Body of pancreas (tissue), 4 donors: Measurements from ENCODE around the gene TUBB2B. TPM values are rescaled to one million over a fixed set of nuclear protein-coding genes. Genes with fewer than 3 reads are reported as not detected.

ENCODE experiments used
- ATAC-seq: fragments of 150-250 bp; one replicate; pipeline ENCODE4 v1.9.1; 2016
- DNase-seq, 4 donors: peaks; one replicate each; pipeline ENCODE4 v3.0.0-alpha.2; 2019
- H3K27ac ChIP-seq, 4 donors: fragments of 200-600 bp; sonication (generic); 1 replicate in 3 of 4; 2 replicates in 1 of 4; pipeline versions ENCODE4 v1.5.1 to v1.6.1; 2016 to 2019; ENCODE audit warnings: mild to moderate bottlenecking in 1 of 4, mixed read lengths in 1 of 4, moderate library complexity in 1 of 4
- H3K27me3 ChIP-seq, 2 donors: fragments of 200-600 bp; sonication (generic); one replicate each; pipeline ENCODE4 v1.6.0; 2016; ENCODE audit warnings: mild to moderate bottlenecking in 1 of 2
- H3K36me3 ChIP-seq, 2 donors: fragments of 200-600 bp; sonication (generic); replicated peaks in 1 of 2; 2 replicates each; pipeline ENCODE4 v1.5.1; 2016; ENCODE audit warnings: low read depth in 2 of 2; ENCODE audit not compliant: insufficient read depth in 1 of 2
- H3K4me1 ChIP-seq: fragments of 200-600 bp; sonication (generic); one replicate; pipeline ENCODE4 v1.6.0; 2016
- H3K4me3 ChIP-seq, 2 donors: fragments of 200-600 bp; sonication (generic); 1 replicate in 1 of 2; 2 replicates in 1 of 2; pipeline ENCODE4 v1.5.1; 2016 to 2019
- H3K9me3 ChIP-seq, 3 donors: fragments of 200-600 bp; sonication (generic); 1 replicate in 2 of 3; 2 replicates in 1 of 3; pipeline ENCODE4 v1.5.1; 2016
- POLR2A ChIP-seq, 3 donors: fragments of 450-650 bp; IDR thresholded peaks; one replicate each; pipeline ENCODE4 v1.6.1; 2016; ENCODE audit warnings: antibody characterized with exemption in 3 of 3, mild to moderate bottlenecking in 2 of 3
- WGBS, 2 donors: methylation state at CpG; one replicate each; pipeline ENCODE4 v1.1.5; 2017; 5-methylcytosine and 5-hydroxymethylcytosine counted together
- intact Hi-C: fragments of 100-400 bp; cut with DNase I; formaldehyde crosslinking; loops from one replicate; pipeline ENCODE4 v1.15.1; 2023
- total RNA-seq, 2 donors: library from RNA; depleted of rRNA; stranded (reverse); fragments of >200 nt; gene quantifications; one replicate each; pipeline ENCODE4 v1.1.0, GENCODE V29; 2016
- TF ChIP-seq, protein P1 (sequence below), 7 experiments: fragments of 450-650 bp in 4 of 7; fragments of 200-600 bp in 3 of 7; sonication (generic) in 3 of 7; IDR thresholded peaks; one replicate each; pipeline ENCODE4 v1.5.1; 2016 to 2019; ENCODE audit warnings: antibody characterized with exemption in 7 of 7

Gene TUBB2B
- total RNA-seq, 2 donors from 2014 or later = 1.3 to 10.6 TPM

DNA sequence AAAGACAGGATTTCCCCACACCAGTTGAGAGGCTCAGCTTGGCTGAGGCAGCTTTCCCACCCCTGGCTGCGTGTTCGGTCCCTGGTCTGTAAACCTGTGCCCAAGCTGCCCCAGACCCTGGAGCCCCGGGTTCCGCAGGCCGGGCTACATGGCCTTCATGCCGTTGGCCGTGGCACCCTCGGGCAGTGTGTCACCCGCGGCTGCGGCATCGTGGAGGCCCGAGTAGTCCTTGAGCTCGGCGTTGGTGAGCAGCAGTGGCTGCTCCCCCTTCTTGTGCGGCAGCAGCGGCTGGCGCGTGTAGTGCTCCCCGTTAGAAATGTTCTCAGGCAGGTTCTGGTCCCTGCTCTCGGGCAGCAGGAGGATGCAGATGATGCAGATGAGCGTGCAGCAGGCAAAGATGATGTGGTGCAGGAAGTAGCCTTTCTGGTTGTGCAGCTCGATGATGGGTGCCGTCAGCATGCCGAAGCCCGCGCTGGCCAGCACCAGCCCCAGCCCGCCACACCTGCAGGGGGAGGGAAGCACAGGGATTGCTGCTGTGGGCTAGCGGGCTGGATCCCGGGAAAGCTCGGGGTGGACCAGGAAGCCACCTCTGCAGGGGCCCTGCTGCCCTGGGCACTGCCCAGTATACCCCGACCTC lies 45.6 kb upstream of the TUBB2B start:
- intact Hi-C loops = no loop called here
- Histone ChIP-seq H3K9me3 (no peaks in the 10 kb centered on the region), H3K27me3 (no peaks in the 10 kb centered on the region), H3K4me3 (no peak overlapping the region), H3K4me1 (no peaks in the 10 kb centered on the region), H3K36me3 (peaks cover 0 to 15% of the 10 kb centered on the region in 2 donors), H3K27ac (no peak overlapping the region)
- ATAC-seq (no peak), DNase-seq (no peak)
- WGBS, 2 donors = 82 to 91% methylated on average over 13 to 27 of the region's 32 CpGs
- TF ChIP-seq, protein P1, sequence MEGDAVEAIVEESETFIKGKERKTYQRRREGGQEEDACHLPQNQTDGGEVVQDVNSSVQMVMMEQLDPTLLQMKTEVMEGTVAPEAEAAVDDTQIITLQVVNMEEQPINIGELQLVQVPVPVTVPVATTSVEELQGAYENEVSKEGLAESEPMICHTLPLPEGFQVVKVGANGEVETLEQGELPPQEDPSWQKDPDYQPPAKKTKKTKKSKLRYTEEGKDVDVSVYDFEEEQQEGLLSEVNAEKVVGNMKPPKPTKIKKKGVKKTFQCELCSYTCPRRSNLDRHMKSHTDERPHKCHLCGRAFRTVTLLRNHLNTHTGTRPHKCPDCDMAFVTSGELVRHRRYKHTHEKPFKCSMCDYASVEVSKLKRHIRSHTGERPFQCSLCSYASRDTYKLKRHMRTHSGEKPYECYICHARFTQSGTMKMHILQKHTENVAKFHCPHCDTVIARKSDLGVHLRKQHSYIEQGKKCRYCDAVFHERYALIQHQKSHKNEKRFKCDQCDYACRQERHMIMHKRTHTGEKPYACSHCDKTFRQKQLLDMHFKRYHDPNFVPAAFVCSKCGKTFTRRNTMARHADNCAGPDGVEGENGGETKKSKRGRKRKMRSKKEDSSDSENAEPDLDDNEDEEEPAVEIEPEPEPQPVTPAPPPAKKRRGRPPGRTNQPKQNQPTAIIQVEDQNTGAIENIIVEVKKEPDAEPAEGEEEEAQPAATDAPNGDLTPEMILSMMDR (IDR thresholded peaks at IDR 0.05) = no peak
- TF ChIP-seq POLR2A (IDR thresholded peaks at IDR 0.05) = no peak

DNA sequence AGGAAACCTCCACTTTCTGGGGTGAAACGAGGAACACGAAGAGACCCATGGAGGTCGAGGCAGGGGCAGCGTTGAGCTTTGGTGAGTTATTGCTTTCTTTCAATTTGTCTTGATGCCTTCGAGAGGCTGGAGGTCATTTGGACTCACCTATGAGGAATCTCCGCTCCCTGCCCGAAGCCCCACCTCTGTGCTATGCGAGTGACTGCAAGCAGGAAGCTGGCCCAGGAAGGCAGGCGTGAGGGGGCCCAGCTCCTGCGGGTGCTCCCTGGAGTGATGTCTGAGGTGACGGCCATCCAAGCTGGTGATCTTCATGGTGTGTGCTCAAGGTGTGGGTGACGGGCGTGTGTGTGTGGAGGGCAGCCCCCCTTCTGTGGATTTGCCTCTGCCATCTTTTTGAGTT lies 44.3 kb upstream of the TUBB2B start:
- no peak for ATAC-seq
- Histone ChIP-seq H3K27me3 (no peaks in the 10 kb centered on the region), H3K27ac (no peak overlapping the region), H3K9me3 (no peaks in the 10 kb centered on the region), H3K36me3 (peaks cover 0 to 17% of the 10 kb centered on the region in 2 donors), H3K4me3 (no peak overlapping the region), H3K4me1 (no peaks in the 10 kb centered on the region)
- WGBS, 2 donors = 83 to 90% methylated on average over 12 of the region's 13 CpGs
- TF ChIP-seq, protein P1 (IDR thresholded peaks at IDR 0.05) = no peak
- no peak for TF ChIP-seq POLR2A (IDR thresholded peaks at IDR 0.05)
- intact Hi-C loops = no loop called here
- DNase-seq = no peak

- no peak for TF ChIP-seq POLR2A (IDR thresholded peaks at IDR 0.05)
- TF ChIP-seq, protein P1 (IDR thresholded peaks at IDR 0.05) = no peak
- Histone ChIP-seq H3K9me3 (no peaks in the 10 kb centered on the region), H3K27me3 (no peaks in the 10 kb centered on the region), H3K4me1 (no peaks in the 10 kb centered on the region), H3K36me3 (peaks cover 0 to 17% of the 10 kb centered on the region in 2 donors), H3K27ac (no peak overlapping the region), H3K4me3 (no peak overlapping the region)
- DNase-seq (no peak), ATAC-seq (no peak)
- 75 to 77% methylated on average over 11 to 15 of the region's 15 CpGs for WGBS, 2 donors
- intact Hi-C loops = no loop called here
These were observed 42.8 kb upstream of the TUBB2B start for GRCh38 chr6:3270258-3270657.

DNA sequence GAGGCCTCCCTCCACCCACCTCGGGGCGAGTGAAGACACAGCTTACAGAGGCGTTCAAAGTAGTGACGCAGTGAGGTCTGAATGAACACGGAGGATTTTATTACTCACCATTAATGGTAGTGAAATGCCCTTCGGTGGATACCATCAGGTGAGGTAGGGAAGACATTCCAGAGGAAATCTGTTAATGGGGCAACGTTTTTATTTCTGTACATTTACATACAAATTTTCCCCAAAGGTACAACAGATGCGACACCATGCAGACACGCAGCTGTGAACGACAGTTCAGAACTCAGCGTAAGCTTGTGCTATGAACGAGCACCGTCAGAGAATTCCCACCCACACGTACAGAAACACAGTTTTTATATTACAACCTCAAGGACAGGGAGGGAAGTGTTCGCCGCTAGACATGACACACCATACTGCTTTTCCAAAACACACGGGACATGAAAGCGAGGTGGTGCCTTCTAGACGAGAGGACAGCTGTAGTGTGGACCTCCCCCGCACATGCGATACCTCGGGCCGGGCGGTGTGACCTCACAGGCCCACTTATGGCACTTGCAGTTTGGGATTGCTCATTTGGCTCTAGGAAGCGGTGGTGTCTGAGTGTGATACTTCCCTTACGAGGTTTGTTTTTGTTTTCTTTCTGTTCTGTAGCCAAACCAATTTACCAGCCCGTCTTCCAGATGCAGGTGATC lies 42.0 kb upstream of the TUBB2B start:
- no peak for DNase-seq
- ATAC-seq = no peak
- Histone ChIP-seq H3K36me3 (peaks cover 0 to 17% of the 10 kb centered on the region in 2 donors), H3K27ac (no peak overlapping the region), H3K27me3 (no peaks in the 10 kb centered on the region), H3K4me1 (no peaks in the 10 kb centered on the region), H3K9me3 (no peaks in the 10 kb centered on the region), H3K4me3 (no peak overlapping the region)
- intact Hi-C loops = no loop called here
- TF ChIP-seq, protein P1 (IDR thresholded peaks at IDR 0.05) = no peak
- TF ChIP-seq POLR2A (IDR thresholded peaks at IDR 0.05) = no peak
- WGBS, 2 donors = 78 to 82% methylated on average over 27 of the region's 27 CpGs
